Endodermal cell (in vitro differentiated cells): ENCODE results near the gene TRPM3. TPM values are rescaled to one million over a fixed set of nuclear protein-coding genes. Genes with fewer than 3 reads are reported as not detected.

ENCODE experiments used
- DNase-seq: peaks from one replicate; pipeline ENCODE4 v3.0.0-alpha.2; 2017
- H3K27ac ChIP-seq: 2 replicates; pipeline ENCODE4 v1.5.1; 2013; ENCODE audit warnings: mild to moderate bottlenecking, low read depth, low read length, moderate library complexity
- H3K27me3 ChIP-seq: 2 replicates; pipeline ENCODE4 v1.6.1; 2013; ENCODE audit warnings: mild to moderate bottlenecking, low read length, moderate library complexity; ENCODE audit not compliant: insufficient read depth, control insufficient read depth, poor library complexity, severe bottlenecking
- H3K36me3 ChIP-seq: 2 replicates; pipeline ENCODE4 v1.7.0; 2013; ENCODE audit warnings: mild to moderate bottlenecking, low read length, moderate library complexity; ENCODE audit not compliant: control insufficient read depth, insufficient read depth
- H3K4me1 ChIP-seq: one replicate; pipeline ENCODE4 v1.7.0; 2013; ENCODE audit warnings: low read length; ENCODE audit not compliant: control insufficient read depth, insufficient read depth
- H3K4me3 ChIP-seq: 2 replicates; pipeline ENCODE4 v1.5.1; 2013; ENCODE audit warnings: mild to moderate bottlenecking, low read length, moderate library complexity
- H3K9ac ChIP-seq: 2 replicates; pipeline ENCODE4 v1.6.1; 2013; ENCODE audit warnings: mild to moderate bottlenecking, low read length, moderate library complexity; ENCODE audit not compliant: poor library complexity, severe bottlenecking; ENCODE audit errors: extremely low read depth
- H3K9me3 ChIP-seq: 2 replicates; pipeline ENCODE4 v1.6.1; 2013; ENCODE audit warnings: mild to moderate bottlenecking, low read length, moderate library complexity; ENCODE audit not compliant: control insufficient read depth
- H3K27ac Mint-ChIP-seq: 2 replicates; pipeline ENCODE4 v1.8.0; 2020; ENCODE audit warnings: mixed read lengths
- H3K27me3 Mint-ChIP-seq: 2 replicates; pipeline ENCODE4 v1.8.0; 2021; ENCODE audit warnings: mild to moderate bottlenecking, mixed read lengths; ENCODE audit not compliant: insufficient read depth
- H3K36me3 Mint-ChIP-seq: 2 replicates; pipeline ENCODE4 v1.8.0; 2020; ENCODE audit warnings: low read depth, mixed read lengths
- H3K4me1 Mint-ChIP-seq: 2 replicates; pipeline ENCODE4 v1.8.0; 2020; ENCODE audit warnings: mixed read lengths
- H3K4me3 Mint-ChIP-seq: 2 replicates; pipeline ENCODE4 v1.8.0; 2020; ENCODE audit warnings: mild to moderate bottlenecking, moderate library complexity, mixed read lengths
- H3K9me3 Mint-ChIP-seq: 2 replicates; pipeline ENCODE4 v1.8.0; 2020; ENCODE audit warnings: mild to moderate bottlenecking, mixed read lengths
- WGBS, 2 experiments: methylation state at CpG; one replicate each; pipeline versions ENCODE4 v1.1.5 to v1.1.7; 2013; ENCODE audit warnings: missing lambda C conversion rate in 2 of 2, mixed read lengths in 1 of 2; ENCODE audit not compliant: insufficient coverage in 1 of 2, insufficient read length in 1 of 2; 5-methylcytosine and 5-hydroxymethylcytosine counted together
- total RNA-seq, 2 donors: library from RNA; stranded (reverse); fragmentation: NEBNext Ultra II Directional in 1 of 2; extraction: Animal tissue kit (Norgen Biotek cat#: 25700) in 1 of 2; gene quantifications; 2 replicates in 1 of 2; 3 replicates in 1 of 2; pipeline ENCODE4 v1.2.1, GENCODE V29; 2021
- TF ChIP-seq, protein P1 (sequence below): fragments of 200-600 bp; sonication (generic); conservative IDR thresholded peaks from 2 replicates; pipeline ENCODE4 v1.5.0; 2021; ENCODE audit warnings: antibody characterized with exemption, mild to moderate bottlenecking

The TRPM3 gene
- total RNA-seq, 2 donors from 2014 or later, result 1.8 to 2.5 TPM

DNA sequence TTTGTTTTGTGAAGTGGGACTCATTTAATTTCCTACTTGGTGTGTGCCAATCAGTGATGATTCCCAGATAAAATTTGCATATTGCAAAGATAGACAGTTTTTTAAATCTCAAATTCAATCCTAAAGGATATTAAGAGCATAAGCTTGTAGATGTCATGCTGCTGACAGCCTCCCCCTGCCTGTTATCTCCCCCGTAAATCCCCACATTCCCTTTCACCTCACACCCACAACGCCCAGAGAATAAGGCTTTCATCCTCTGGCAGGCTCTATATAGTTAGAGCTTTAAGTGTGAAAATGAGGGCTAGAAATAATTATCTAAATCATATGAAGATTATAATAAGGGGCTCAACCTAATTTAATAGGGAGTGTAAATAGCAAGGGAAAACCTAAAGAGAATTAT lies 265.0 kb downstream of the TRPM3 start:
- Mint-ChIP-seq H3K27ac (no peak overlapping the region), H3K36me3 (no peaks in the 10 kb centered on the region), H3K9me3 (no peaks in the 10 kb centered on the region), H3K4me1 (peaks cover 10% of the 10 kb centered on the region), H3K27me3 (no peaks in the 10 kb centered on the region), H3K4me3 (no peak overlapping the region)
- 85% methylated on average over 2 of the region's 2 CpGs; no CpG with 5 or more reads in 1 of the 2 experiments for WGBS, 2 experiments
- H3K9me3 ChIP-seq, result no peaks in the 10 kb centered on the region
- H3K4me1 ChIP-seq, result peaks cover 8% of the 10 kb centered on the region
- no peaks in the 10 kb centered on the region for H3K27me3 ChIP-seq
- TF ChIP-seq, protein P1, sequence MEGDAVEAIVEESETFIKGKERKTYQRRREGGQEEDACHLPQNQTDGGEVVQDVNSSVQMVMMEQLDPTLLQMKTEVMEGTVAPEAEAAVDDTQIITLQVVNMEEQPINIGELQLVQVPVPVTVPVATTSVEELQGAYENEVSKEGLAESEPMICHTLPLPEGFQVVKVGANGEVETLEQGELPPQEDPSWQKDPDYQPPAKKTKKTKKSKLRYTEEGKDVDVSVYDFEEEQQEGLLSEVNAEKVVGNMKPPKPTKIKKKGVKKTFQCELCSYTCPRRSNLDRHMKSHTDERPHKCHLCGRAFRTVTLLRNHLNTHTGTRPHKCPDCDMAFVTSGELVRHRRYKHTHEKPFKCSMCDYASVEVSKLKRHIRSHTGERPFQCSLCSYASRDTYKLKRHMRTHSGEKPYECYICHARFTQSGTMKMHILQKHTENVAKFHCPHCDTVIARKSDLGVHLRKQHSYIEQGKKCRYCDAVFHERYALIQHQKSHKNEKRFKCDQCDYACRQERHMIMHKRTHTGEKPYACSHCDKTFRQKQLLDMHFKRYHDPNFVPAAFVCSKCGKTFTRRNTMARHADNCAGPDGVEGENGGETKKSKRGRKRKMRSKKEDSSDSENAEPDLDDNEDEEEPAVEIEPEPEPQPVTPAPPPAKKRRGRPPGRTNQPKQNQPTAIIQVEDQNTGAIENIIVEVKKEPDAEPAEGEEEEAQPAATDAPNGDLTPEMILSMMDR, result no peak
- DNase-seq, result no peak
- no peak overlapping the region for H3K4me3 ChIP-seq
- H3K9ac ChIP-seq, result no peak overlapping the region
- no peaks in the 10 kb centered on the region for H3K36me3 ChIP-seq
- H3K27ac ChIP-seq, result no peak overlapping the region

DNA sequence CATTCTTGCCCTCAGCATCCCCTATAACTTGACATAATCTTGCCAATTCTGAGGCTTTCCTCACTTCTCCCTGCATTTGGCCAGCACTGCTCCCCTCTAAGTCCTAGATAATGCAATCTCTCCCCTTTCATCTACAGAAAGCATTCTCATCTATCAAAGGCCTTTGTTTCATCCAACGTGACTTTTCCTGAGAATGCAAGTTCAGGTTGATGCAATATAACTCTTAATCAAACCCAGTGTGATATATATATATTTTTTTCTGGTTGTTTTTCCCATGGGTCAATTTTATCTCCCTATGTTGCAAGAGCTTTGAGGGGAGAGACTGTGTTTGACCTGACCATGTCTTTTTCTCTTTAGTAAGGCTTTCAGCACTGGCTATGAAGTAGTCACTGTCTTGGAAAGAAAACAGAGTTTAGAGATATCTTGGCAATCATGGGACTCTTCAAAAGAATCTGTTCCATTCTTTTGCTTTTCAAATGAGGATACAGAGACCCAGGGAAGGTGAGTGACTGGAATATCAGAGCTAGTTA lies 268.6 kb downstream of the TRPM3 start:
- Mint-ChIP-seq H3K27ac (no peak overlapping the region), H3K9me3 (peaks cover 4% of the 10 kb centered on the region), H3K27me3 (no peaks in the 10 kb centered on the region), H3K4me1 (peaks cover 10% of the 10 kb centered on the region), H3K4me3 (no peak overlapping the region), H3K36me3 (no peaks in the 10 kb centered on the region)
- Histone ChIP-seq H3K4me1 (peaks cover 8% of the 10 kb centered on the region), H3K4me3 (no peak overlapping the region), H3K27me3 (no peaks in the 10 kb centered on the region), H3K9me3 (no peaks in the 10 kb centered on the region), H3K27ac (no peak overlapping the region), H3K9ac (no peak overlapping the region), H3K36me3 (no peaks in the 10 kb centered on the region)
- DNase-seq, result no peak
- TF ChIP-seq, protein P1, result no peak
- WGBS, 2 experiments, result 100% methylated on average over 1 of the region's 1 CpG; no CpG with 5 or more reads in 1 of the 2 experiments

DNA sequence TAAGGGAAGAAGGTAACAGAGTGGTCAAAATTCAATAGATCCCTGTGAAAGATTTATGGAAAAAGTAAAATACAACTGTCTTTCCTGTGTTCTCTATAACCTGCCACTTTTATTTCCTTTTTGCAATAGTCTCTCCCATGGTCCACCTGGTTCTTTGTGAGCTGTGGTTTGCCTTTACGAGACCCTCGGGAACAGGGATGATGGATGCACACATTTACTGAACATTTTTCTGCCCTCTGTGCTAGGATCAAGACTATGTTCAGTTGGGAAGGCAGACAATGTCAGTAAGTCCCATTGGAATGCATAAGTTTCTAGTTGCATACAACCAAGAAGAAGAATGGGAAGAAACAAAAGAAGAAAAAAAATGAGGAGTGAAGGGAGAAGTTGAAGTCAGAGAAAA lies 281.2 kb downstream of the TRPM3 start:
- Mint-ChIP-seq H3K27ac (no peak overlapping the region), H3K9me3 (no peaks in the 10 kb centered on the region), H3K36me3 (no peaks in the 10 kb centered on the region), H3K4me1 (no peaks in the 10 kb centered on the region), H3K27me3 (no peaks in the 10 kb centered on the region), H3K4me3 (no peak overlapping the region)
- H3K4me3 ChIP-seq, result no peak overlapping the region
- H3K9me3 ChIP-seq, result no peaks in the 10 kb centered on the region
- no peaks in the 10 kb centered on the region for H3K27me3 ChIP-seq
- H3K9ac ChIP-seq, result no peak overlapping the region
- H3K36me3 ChIP-seq, result no peaks in the 10 kb centered on the region
- no peaks in the 10 kb centered on the region for H3K4me1 ChIP-seq
- DNase-seq, result no peak
- TF ChIP-seq, protein P1, result no peak
- H3K27ac ChIP-seq, result no peak overlapping the region
- WGBS, 2 experiments, result 89 to 95% methylated on average over 2 of the region's 2 CpGs
